Aorta (tissue), 5 donors: Measurements from ENCODE around the gene PIP5K1C. TPM values are rescaled to one million over a fixed set of nuclear protein-coding genes. Genes with fewer than 3 reads are reported as not detected.

Source experiments
- ATAC-seq: fragments of 200-7000 bp; cut with Tn5 transposase; one replicate; pipeline ENCODE4 v1.9.1; 2022; ENCODE audit warnings: moderate library complexity; ENCODE audit not compliant: low FRiP score
- DNase-seq, 2 donors: peaks; one replicate each; pipeline ENCODE4 v3.0.0-alpha.2; 2020
- H3K27ac ChIP-seq, 2 donors: one replicate each; pipeline ENCODE4 v1.5.1; 2013; ENCODE audit warnings: low read length in 2 of 2, mild to moderate bottlenecking in 2 of 2, moderate library complexity in 2 of 2, control low read depth in 1 of 2, inconsistent platforms in 1 of 2, low read depth in 1 of 2
- H3K27me3 ChIP-seq, 2 donors: one replicate each; pipeline ENCODE4 v1.6.1; 2013; ENCODE audit warnings: control low read depth in 1 of 2, low read length in 1 of 2, mild to moderate bottlenecking in 1 of 2, moderate library complexity in 1 of 2; ENCODE audit not compliant: insufficient read depth in 2 of 2, control insufficient read depth in 1 of 2
- H3K36me3 ChIP-seq, 2 donors: one replicate each; pipeline ENCODE4 v1.6.1; 2013; ENCODE audit warnings: control low read depth in 1 of 2, low read length in 1 of 2, mild to moderate bottlenecking in 1 of 2; ENCODE audit not compliant: insufficient read depth in 2 of 2, control insufficient read depth in 1 of 2
- H3K4me1 ChIP-seq, 2 donors: one replicate each; pipeline ENCODE4 v1.6.1; 2013; ENCODE audit warnings: low read length in 2 of 2, control low read depth in 1 of 2, mild to moderate bottlenecking in 1 of 2, moderate library complexity in 1 of 2; ENCODE audit not compliant: insufficient read depth in 2 of 2, control insufficient read depth in 1 of 2
- H3K4me3 ChIP-seq, 2 donors: one replicate each; pipeline ENCODE4 v1.5.1; 2013; ENCODE audit warnings: low read length in 2 of 2, control low read depth in 1 of 2, mild to moderate bottlenecking in 1 of 2
- H3K9me3 ChIP-seq: one replicate; pipeline ENCODE4 v1.6.1; 2013; ENCODE audit warnings: mild to moderate bottlenecking, low read length; ENCODE audit not compliant: control insufficient read depth
- WGBS, 2 donors: extraction: QIAGEN DNeasy Blood & Tissue Kit; methylation state at CpG; one replicate each; pipeline ENCODE4 v1.1.7; 2013; 5-methylcytosine and 5-hydroxymethylcytosine counted together
- intact Hi-C, 2 donors: fragments of 100-400 bp; cut with DNase I; formaldehyde crosslinking; loops; one replicate each; pipeline versions ENCODE4 v1.14.2 to v1.15.0; 2022
- polyA plus RNA-seq, 2 donors: library from polyadenylated mRNA; stranded (reverse); fragments of 200-250 nt; gene quantifications; one replicate each; pipeline ENCODE4 v1.2.3, GENCODE V29; 2013
- total RNA-seq, 2 donors: library from RNA; stranded (reverse); fragmentation: NEBNext Ultra II Directional; extraction: Animal tissue kit (Norgen Biotek cat#: 25700); gene quantifications; one replicate each; pipeline ENCODE4 v1.2.1, GENCODE V29; 2021
- donor health status: healthy with polysubstance abuse.
- donor health status: Bipolar disorder and iron deficiency.
- donor health status: DM: no; HTN: no; CAD: no.
- donor health status: DM: no; HTN: no; CAD: no.
- donor health status: DM: yes; HTN: yes; CAD: no.

The PIP5K1C gene
- total and polyA plus RNA-seq, 4 donors, result 25.2 to 83.3 (median 52.8) TPM

GRCh38 chr19:3657395-3657769, 42.9 kb downstream of the PIP5K1C start:
- 93 to 95% methylated on average over 16 of the region's 16 CpGs for WGBS, 2 donors
- Histone ChIP-seq H3K36me3 (peaks cover 4 to 11% of the 10 kb centered on the region in 2 donors), H3K4me3 (no peak overlapping the region), H3K27ac (no peak overlapping the region), H3K9me3 (no peaks in the 10 kb centered on the region), H3K4me1 (no peaks in the 10 kb centered on the region), H3K27me3 (no peaks in the 10 kb centered on the region)
- ATAC-seq (no peak), DNase-seq (no peak)
- intact Hi-C loops, result no loop called here

- no peak for DNase-seq
- H3K27ac ChIP-seq, result no peak overlapping the region
Measured at GRCh38 chr19:3656747-3657394, 43.4 kb downstream of the PIP5K1C start.

GRCh38 chr19:3656073-3656746, 44.1 kb downstream of the PIP5K1C start:
- WGBS, 2 donors, result 87 to 89% methylated on average over 36 of the region's 36 CpGs
- Histone ChIP-seq H3K27ac (no peak overlapping the region), H3K9me3 (no peaks in the 10 kb centered on the region), H3K36me3 (peaks cover 4 to 13% of the 10 kb centered on the region in 2 donors), H3K4me1 (no peaks in the 10 kb centered on the region), H3K27me3 (no peaks in the 10 kb centered on the region), H3K4me3 (no peak overlapping the region)
- DNase-seq (no peak), ATAC-seq (no peak)
- intact Hi-C loops, result no loop called here

More at GRCh38 chr19:3656747-3657394, 43.4 kb downstream of the PIP5K1C start:
- no peak for ATAC-seq
- Histone ChIP-seq H3K27me3 (no peaks in the 10 kb centered on the region), H3K36me3 (peaks cover 4 to 11% of the 10 kb centered on the region in 2 donors), H3K9me3 (no peaks in the 10 kb centered on the region), H3K4me3 (no peak overlapping the region), H3K4me1 (no peaks in the 10 kb centered on the region)
- WGBS, 2 donors, result 97% methylated on average over 19 of the region's 19 CpGs
- intact Hi-C loops, result no loop called here

GRCh38 chr19:3655402-3656072, 44.7 kb downstream of the PIP5K1C start:
- no peak overlapping the region for H3K4me3 ChIP-seq
- no peak for DNase-seq
- ATAC-seq, result no peak
- H3K27ac ChIP-seq, result no peak overlapping the region
- H3K27me3 ChIP-seq, result no peaks in the 10 kb centered on the region
- H3K4me1 ChIP-seq, result no peaks in the 10 kb centered on the region
- 78 to 83% methylated on average over 25 of the region's 25 CpGs for WGBS, 2 donors
- H3K36me3 ChIP-seq, result peaks cover 4 to 12% of the 10 kb centered on the region in 2 donors
- intact Hi-C loops, result loop anchor here in 1 of 2 donors (1.0 kb wide), 1 partner anchor 110 kb away; no protein-coding TSS in a partner anchor
- H3K9me3 ChIP-seq, result no peaks in the 10 kb centered on the region

GRCh38 chr19:3653865-3654513, 46.3 kb downstream of the PIP5K1C start:
- peaks cover 4 to 11% of the 10 kb centered on the region in 2 donors for H3K36me3 ChIP-seq
- no peaks in the 10 kb centered on the region for H3K27me3 ChIP-seq
- no peaks in the 10 kb centered on the region for H3K9me3 ChIP-seq
- H3K4me1 ChIP-seq, result no peaks in the 10 kb centered on the region
- no peak overlapping the region for H3K4me3 ChIP-seq
- H3K27ac ChIP-seq, result no peak overlapping the region
- intact Hi-C loops, result no loop called here
- DNase-seq (no peak), ATAC-seq (no peak)
- WGBS, 2 donors, result 92% methylated on average over 20 of the region's 20 CpGs

- 90 to 94% methylated on average over 36 to 37 of the region's 37 CpGs for WGBS, 2 donors
- DNase-seq (no peak), ATAC-seq (no peak)
- H3K9me3 ChIP-seq, result no peaks in the 10 kb centered on the region
- no peak overlapping the region for H3K4me3 ChIP-seq
- H3K27ac ChIP-seq, result no peak overlapping the region
- H3K27me3 ChIP-seq, result no peaks in the 10 kb centered on the region
- intact Hi-C loops, result no loop called here
- H3K36me3 ChIP-seq, result peaks cover 4 to 13% of the 10 kb centered on the region in 2 donors
- H3K4me1 ChIP-seq, result no peaks in the 10 kb centered on the region
Measured at GRCh38 chr19:3653081-3653795, 47.0 kb downstream of the PIP5K1C start.

- Histone ChIP-seq H3K27me3 (no peaks in the 10 kb centered on the region), H3K36me3 (peaks cover 4 to 13% of the 10 kb centered on the region in 2 donors), H3K4me3 (no peak overlapping the region), H3K9me3 (no peaks in the 10 kb centered on the region), H3K4me1 (no peaks in the 10 kb centered on the region), H3K27ac (no peak overlapping the region)
- 88 to 89% methylated on average over 14 of the region's 14 CpGs for WGBS, 2 donors
- ATAC-seq (no peak), DNase-seq (no peak)
- intact Hi-C loops, result no loop called here
Measured at GRCh38 chr19:3652422-3652821, 47.8 kb downstream of the PIP5K1C start.

- DNase-seq (no peak), ATAC-seq (no peak)
- no peaks in the 10 kb centered on the region for H3K9me3 ChIP-seq
- H3K27me3 ChIP-seq, result no peaks in the 10 kb centered on the region
- intact Hi-C loops, result no loop called here
- H3K36me3 ChIP-seq, result peaks cover 0 to 10% of the 10 kb centered on the region in 2 donors
- WGBS, 2 donors, result 94 to 95% methylated on average over 33 of the region's 33 CpGs
- H3K4me1 ChIP-seq, result no peaks in the 10 kb centered on the region
- no peak overlapping the region for H3K27ac ChIP-seq
- H3K4me3 ChIP-seq, result no peak overlapping the region
Measured at GRCh38 chr19:3651684-3652083, 48.6 kb downstream of the PIP5K1C start.
